Endodermal cell (in vitro differentiated cells): ENCODE data around the gene HS1BP3. TPM values are rescaled to one million over a fixed set of nuclear protein-coding genes. Genes with fewer than 3 reads are reported as not detected.

Experiments used
- DNase-seq: peaks from one replicate; pipeline ENCODE4 v3.0.0-alpha.2; 2017
- H3K27ac ChIP-seq: 2 replicates; pipeline ENCODE4 v1.5.1; 2013; ENCODE audit warnings: mild to moderate bottlenecking, low read depth, low read length, moderate library complexity
- H3K27me3 ChIP-seq: 2 replicates; pipeline ENCODE4 v1.6.1; 2013; ENCODE audit warnings: mild to moderate bottlenecking, low read length, moderate library complexity; ENCODE audit not compliant: insufficient read depth, control insufficient read depth, poor library complexity, severe bottlenecking
- H3K36me3 ChIP-seq: 2 replicates; pipeline ENCODE4 v1.7.0; 2013; ENCODE audit warnings: mild to moderate bottlenecking, low read length, moderate library complexity; ENCODE audit not compliant: control insufficient read depth, insufficient read depth
- H3K4me1 ChIP-seq: one replicate; pipeline ENCODE4 v1.7.0; 2013; ENCODE audit warnings: low read length; ENCODE audit not compliant: control insufficient read depth, insufficient read depth
- H3K4me3 ChIP-seq: 2 replicates; pipeline ENCODE4 v1.5.1; 2013; ENCODE audit warnings: mild to moderate bottlenecking, low read length, moderate library complexity
- H3K9ac ChIP-seq: 2 replicates; pipeline ENCODE4 v1.6.1; 2013; ENCODE audit warnings: mild to moderate bottlenecking, low read length, moderate library complexity; ENCODE audit not compliant: poor library complexity, severe bottlenecking; ENCODE audit errors: extremely low read depth
- H3K9me3 ChIP-seq: 2 replicates; pipeline ENCODE4 v1.6.1; 2013; ENCODE audit warnings: mild to moderate bottlenecking, low read length, moderate library complexity; ENCODE audit not compliant: control insufficient read depth
- H3K27ac Mint-ChIP-seq: 2 replicates; pipeline ENCODE4 v1.8.0; 2020; ENCODE audit warnings: mixed read lengths
- H3K27me3 Mint-ChIP-seq: 2 replicates; pipeline ENCODE4 v1.8.0; 2021; ENCODE audit warnings: mild to moderate bottlenecking, mixed read lengths; ENCODE audit not compliant: insufficient read depth
- H3K36me3 Mint-ChIP-seq: 2 replicates; pipeline ENCODE4 v1.8.0; 2020; ENCODE audit warnings: low read depth, mixed read lengths
- H3K4me1 Mint-ChIP-seq: 2 replicates; pipeline ENCODE4 v1.8.0; 2020; ENCODE audit warnings: mixed read lengths
- H3K4me3 Mint-ChIP-seq: 2 replicates; pipeline ENCODE4 v1.8.0; 2020; ENCODE audit warnings: mild to moderate bottlenecking, moderate library complexity, mixed read lengths
- H3K9me3 Mint-ChIP-seq: 2 replicates; pipeline ENCODE4 v1.8.0; 2020; ENCODE audit warnings: mild to moderate bottlenecking, mixed read lengths
- WGBS, 2 experiments: methylation state at CpG; one replicate each; pipeline versions ENCODE4 v1.1.5 to v1.1.7; 2013; ENCODE audit warnings: missing lambda C conversion rate in 2 of 2, mixed read lengths in 1 of 2; ENCODE audit not compliant: insufficient coverage in 1 of 2, insufficient read length in 1 of 2; 5-methylcytosine and 5-hydroxymethylcytosine counted together
- total RNA-seq, 2 donors: library from RNA; stranded (reverse); fragmentation: NEBNext Ultra II Directional in 1 of 2; extraction: Animal tissue kit (Norgen Biotek cat#: 25700) in 1 of 2; gene quantifications; 2 replicates in 1 of 2; 3 replicates in 1 of 2; pipeline ENCODE4 v1.2.1, GENCODE V29; 2021
- TF ChIP-seq, protein P1 (sequence below): fragments of 200-600 bp; sonication (generic); conservative IDR thresholded peaks from 2 replicates; pipeline ENCODE4 v1.5.0; 2021; ENCODE audit warnings: antibody characterized with exemption, mild to moderate bottlenecking

The HS1BP3 gene
- total RNA-seq, 2 donors from 2014 or later = 23.0 to 26.2 TPM

DNA sequence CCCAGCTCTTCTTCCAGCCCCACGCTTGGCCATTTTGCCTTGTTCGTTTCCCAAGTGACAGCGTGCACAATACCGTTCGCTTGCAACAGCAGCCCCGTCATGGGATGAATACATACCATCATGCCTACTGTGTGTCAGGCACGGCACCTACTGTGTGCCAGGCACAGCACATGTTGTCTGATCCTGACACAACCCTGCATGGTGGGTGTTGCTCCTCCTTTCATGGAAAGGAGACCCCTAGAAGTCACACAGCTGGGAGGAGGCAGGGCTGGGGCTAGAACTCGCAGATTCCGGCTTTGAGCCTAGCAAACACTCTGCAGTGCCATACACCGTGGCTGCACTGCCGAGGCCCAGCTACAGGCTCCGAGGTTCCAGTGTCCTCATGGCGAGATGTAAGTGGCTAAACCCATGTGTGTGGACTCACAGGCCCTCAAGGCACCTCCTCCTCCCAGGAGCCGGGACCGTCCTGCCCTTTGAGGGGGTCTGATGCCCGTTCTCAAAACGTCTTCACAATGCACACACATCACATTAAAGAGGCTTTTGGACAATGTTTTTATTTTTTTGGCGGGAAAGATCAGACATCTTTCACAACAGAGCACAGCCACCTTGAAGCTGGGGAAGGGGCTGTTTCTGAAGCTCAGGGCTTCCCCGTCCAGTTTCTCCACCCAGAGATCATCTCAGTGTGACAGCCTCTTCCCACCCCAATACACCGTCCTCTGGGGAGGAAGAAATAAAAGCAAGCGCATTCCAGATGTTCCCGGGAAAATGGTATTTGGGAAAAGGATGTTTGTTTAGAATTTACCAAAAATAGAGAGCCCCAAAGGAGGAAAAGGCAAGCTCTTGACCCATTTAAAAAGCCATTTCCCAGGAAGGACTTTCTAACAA is 64.9 kb downstream of the HS1BP3 start:
- peaks cover 6% of the 10 kb centered on the region for H3K9me3 ChIP-seq
- peaks cover 11% of the 10 kb centered on the region for H3K9me3 Mint-ChIP-seq
- H3K36me3 ChIP-seq = no peaks in the 10 kb centered on the region
- peaks cover 16% of the 10 kb centered on the region for H3K4me1 Mint-ChIP-seq
- no peak overlapping the region for H3K27ac Mint-ChIP-seq
- DNase-seq = no peak
- no peak overlapping the region for H3K4me3 Mint-ChIP-seq
- 94 to 96% methylated on average over 13 to 22 of the region's 22 CpGs for WGBS, 2 experiments
- TF ChIP-seq, protein P1, sequence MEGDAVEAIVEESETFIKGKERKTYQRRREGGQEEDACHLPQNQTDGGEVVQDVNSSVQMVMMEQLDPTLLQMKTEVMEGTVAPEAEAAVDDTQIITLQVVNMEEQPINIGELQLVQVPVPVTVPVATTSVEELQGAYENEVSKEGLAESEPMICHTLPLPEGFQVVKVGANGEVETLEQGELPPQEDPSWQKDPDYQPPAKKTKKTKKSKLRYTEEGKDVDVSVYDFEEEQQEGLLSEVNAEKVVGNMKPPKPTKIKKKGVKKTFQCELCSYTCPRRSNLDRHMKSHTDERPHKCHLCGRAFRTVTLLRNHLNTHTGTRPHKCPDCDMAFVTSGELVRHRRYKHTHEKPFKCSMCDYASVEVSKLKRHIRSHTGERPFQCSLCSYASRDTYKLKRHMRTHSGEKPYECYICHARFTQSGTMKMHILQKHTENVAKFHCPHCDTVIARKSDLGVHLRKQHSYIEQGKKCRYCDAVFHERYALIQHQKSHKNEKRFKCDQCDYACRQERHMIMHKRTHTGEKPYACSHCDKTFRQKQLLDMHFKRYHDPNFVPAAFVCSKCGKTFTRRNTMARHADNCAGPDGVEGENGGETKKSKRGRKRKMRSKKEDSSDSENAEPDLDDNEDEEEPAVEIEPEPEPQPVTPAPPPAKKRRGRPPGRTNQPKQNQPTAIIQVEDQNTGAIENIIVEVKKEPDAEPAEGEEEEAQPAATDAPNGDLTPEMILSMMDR = no peak
- peaks cover 6% of the 10 kb centered on the region for H3K27me3 ChIP-seq
- peaks cover 9% of the 10 kb centered on the region for H3K4me1 ChIP-seq
- no peaks in the 10 kb centered on the region for H3K36me3 Mint-ChIP-seq
- H3K4me3 ChIP-seq = no peak overlapping the region
- H3K27me3 Mint-ChIP-seq = peaks cover 18% of the 10 kb centered on the region
- no peak overlapping the region for H3K9ac ChIP-seq
- no peak overlapping the region for H3K27ac ChIP-seq

DNA sequence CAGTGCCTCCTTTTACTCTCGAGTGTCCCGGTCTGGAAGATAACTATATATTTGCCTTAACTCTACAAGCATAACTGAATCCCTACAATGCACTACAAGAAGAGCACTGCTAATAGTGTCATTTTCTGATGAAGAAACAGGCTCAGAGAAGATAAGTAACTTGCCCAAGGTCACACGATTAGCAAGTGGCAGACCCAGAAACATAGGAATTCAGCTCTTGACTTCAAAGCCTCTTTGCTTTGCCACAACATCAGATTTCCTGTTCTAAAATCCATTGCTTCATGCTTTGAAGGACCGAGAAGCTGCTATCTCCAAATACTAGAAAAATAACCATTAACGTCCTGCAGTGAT is 65.6 kb downstream of the HS1BP3 start:
- Mint-ChIP-seq H3K27me3 (peaks cover 13% of the 10 kb centered on the region), H3K27ac (no peak overlapping the region)
- WGBS, 2 experiments = 89 to 92% methylated on average over 3 to 5 of the region's 5 CpGs

DNA sequence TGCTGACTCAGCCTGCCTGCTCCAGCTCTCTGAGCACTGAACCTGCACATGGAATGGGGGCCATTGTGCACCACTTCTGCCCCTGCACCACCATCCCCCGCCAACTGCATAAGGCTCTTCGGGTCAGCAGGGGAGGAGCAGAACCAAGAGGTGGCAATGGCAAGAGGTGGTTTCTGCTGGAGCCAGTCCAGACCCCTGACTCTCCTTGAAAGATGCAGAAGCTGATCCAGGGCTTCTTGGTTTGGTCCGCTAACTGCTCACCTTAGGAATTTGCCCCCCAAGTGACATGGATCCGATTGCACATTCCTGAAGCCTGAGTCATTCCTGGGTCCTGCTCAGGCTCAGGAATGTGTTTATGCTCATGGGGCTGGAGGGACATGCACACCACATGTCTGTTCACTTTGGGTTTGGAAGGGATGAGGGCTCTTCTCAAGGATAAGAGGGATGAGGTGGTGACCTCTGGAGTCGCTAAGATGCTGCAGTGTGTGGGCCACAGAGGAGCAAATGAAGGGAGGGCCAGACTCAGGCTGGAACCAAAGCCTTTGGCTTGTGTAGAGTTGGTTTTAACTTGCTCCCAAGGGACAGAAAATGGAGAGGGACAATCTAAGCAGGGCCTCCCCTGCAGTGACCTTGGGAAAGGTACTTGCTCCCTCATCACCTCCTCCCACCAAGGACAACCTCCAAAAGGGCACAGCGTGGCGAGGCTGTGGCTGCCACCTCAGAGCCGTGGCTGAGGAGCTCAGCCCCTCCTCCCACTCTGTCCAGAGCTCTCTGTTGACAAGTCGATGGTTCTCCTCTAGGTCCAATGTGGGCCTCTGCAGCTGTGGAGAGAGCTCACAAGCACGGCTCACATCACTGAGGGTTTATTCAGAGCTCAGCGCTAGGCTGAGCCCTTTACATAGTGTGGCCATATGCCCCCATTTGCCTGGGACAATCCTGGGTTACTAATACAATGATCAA is 66.2 kb downstream of the HS1BP3 start:
- TF ChIP-seq, protein P1 = no peak
- Mint-ChIP-seq H3K36me3 (no peaks in the 10 kb centered on the region), H3K27me3 (peaks cover 10% of the 10 kb centered on the region), H3K4me1 (peaks cover 18% of the 10 kb centered on the region), H3K27ac (peak overlapping the region; percentile 92), H3K9me3 (peaks cover 13% of the 10 kb centered on the region), H3K4me3 (no peak overlapping the region)
- peak; percentile 92 for DNase-seq
- Histone ChIP-seq H3K36me3 (no peaks in the 10 kb centered on the region), H3K9me3 (peaks cover 6% of the 10 kb centered on the region), H3K9ac (no peak overlapping the region), H3K27me3 (no peaks in the 10 kb centered on the region), H3K27ac (peak overlapping the region; percentile 11), H3K4me3 (no peak overlapping the region), H3K4me1 (peaks cover 9% of the 10 kb centered on the region)
- 79 to 90% methylated on average over 6 to 11 of the region's 11 CpGs for WGBS, 2 experiments

More for the DNA sequence above, 65.6 kb downstream of the HS1BP3 start:
- Histone ChIP-seq H3K9ac (no peak overlapping the region), H3K9me3 (peaks cover 6% of the 10 kb centered on the region), H3K4me1 (peaks cover 9% of the 10 kb centered on the region), H3K4me3 (no peak overlapping the region), H3K27me3 (peaks cover 5% of the 10 kb centered on the region), H3K36me3 (no peaks in the 10 kb centered on the region), H3K27ac (peak overlapping the region; percentile 11)
- no peak for DNase-seq
- H3K4me3 Mint-ChIP-seq = no peak overlapping the region
- TF ChIP-seq, protein P1 = no peak
- H3K36me3 Mint-ChIP-seq = no peaks in the 10 kb centered on the region
- H3K4me1 Mint-ChIP-seq = peaks cover 16% of the 10 kb centered on the region
- H3K9me3 Mint-ChIP-seq = peaks cover 13% of the 10 kb centered on the region
